D341Med (cell line): ENCODE data around the gene TLCD3B.

Source experiments
- DNase-seq: peaks from one replicate; pipeline ENCODE4 v3.0.0; 2012; ENCODE audit warnings: low spot score

The TLCD3B gene

GRCh38 chr16:29988346-29989075 lies 42.6 kb downstream of the TLCD3B start:
- no peak for DNase-seq

- DNase-seq, result no peak
These were observed 43.5 kb downstream of the TLCD3B start for GRCh38 chr16:29987371-29988085.

GRCh38 chr16:29986931-29987330 lies 44.1 kb downstream of the TLCD3B start:
- DNase-seq, result no peak

GRCh38 chr16:29986231-29986630 lies 44.8 kb downstream of the TLCD3B start:
- no peak for DNase-seq

- no peak for DNase-seq
These were observed 45.7 kb downstream of the TLCD3B start for GRCh38 chr16:29985271-29985811.

- no peak for DNase-seq
These were observed 46.3 kb downstream of the TLCD3B start for GRCh38 chr16:29984764-29985147.

- no peak for DNase-seq
These were observed 46.8 kb downstream of the TLCD3B start for GRCh38 chr16:29984137-29984763.

- DNase-seq, result no peak
These were observed 47.5 kb downstream of the TLCD3B start for GRCh38 chr16:29983420-29984136.

GRCh38 chr16:29982560-29983419 lies 48.3 kb downstream of the TLCD3B start:
- no peak for DNase-seq

GRCh38 chr16:29978564-29979270 lies 52.4 kb downstream of the TLCD3B start:
- DNase-seq, result peak; percentile 5

GRCh38 chr16:29978081-29978480 lies 53.0 kb downstream of the TLCD3B start:
- DNase-seq, result no peak

GRCh38 chr16:29977063-29977825 lies 53.8 kb downstream of the TLCD3B start:
- peak; percentile 5 for DNase-seq

- DNase-seq, result no peak
These were observed 55.1 kb downstream of the TLCD3B start for GRCh38 chr16:29975811-29976511.

- no peak for DNase-seq
These were observed 55.9 kb downstream of the TLCD3B start for GRCh38 chr16:29975134-29975538.
